Measurements from ENCODE around the gene MRNIP.

DNA sequence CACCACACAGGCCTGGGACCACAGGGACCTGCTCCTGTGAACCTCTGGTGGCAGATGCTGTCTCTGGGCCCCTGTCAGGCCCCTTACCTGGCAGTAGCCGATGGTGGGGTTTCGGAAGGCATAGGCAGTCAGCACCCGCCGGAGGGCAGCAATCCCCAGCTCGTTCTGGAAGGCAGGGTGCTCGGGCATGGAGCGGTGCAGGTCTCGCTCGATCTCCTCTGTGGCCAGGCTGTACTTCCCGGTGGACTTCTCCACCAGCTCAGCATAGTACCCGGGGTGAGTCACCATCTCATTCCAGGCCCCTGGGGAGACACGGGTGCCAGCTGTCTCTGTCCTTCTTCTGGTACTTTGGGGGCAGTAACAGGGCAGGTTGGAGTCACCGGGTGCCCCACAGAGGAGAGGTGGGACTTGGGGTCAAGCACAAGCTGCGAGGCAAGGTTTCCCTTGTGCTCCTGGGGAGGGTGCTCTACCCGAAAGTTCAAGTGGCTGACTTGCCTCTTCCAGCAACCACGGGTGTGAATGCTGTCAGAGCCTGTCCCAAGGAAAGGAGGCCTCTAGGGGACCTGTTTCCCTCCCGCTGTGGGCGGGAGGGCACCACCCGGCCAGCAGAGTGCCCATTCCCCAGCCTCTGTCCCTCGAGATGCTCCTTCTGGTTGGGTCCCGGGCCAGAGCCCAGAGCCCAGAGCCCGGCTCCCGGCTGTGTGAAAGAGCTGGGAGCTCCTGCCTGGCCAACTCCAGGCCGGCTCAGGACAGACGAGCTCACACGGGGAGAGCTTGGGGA lies 19.8 kb upstream of the MRNIP start:
- TF ChIP-seq, protein P1, sequence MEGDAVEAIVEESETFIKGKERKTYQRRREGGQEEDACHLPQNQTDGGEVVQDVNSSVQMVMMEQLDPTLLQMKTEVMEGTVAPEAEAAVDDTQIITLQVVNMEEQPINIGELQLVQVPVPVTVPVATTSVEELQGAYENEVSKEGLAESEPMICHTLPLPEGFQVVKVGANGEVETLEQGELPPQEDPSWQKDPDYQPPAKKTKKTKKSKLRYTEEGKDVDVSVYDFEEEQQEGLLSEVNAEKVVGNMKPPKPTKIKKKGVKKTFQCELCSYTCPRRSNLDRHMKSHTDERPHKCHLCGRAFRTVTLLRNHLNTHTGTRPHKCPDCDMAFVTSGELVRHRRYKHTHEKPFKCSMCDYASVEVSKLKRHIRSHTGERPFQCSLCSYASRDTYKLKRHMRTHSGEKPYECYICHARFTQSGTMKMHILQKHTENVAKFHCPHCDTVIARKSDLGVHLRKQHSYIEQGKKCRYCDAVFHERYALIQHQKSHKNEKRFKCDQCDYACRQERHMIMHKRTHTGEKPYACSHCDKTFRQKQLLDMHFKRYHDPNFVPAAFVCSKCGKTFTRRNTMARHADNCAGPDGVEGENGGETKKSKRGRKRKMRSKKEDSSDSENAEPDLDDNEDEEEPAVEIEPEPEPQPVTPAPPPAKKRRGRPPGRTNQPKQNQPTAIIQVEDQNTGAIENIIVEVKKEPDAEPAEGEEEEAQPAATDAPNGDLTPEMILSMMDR (IDR thresholded peaks at IDR 0.05 in 2 of 3, conservative IDR thresholded peaks at IDR 0.05 in 1 of 3; ENCODE audit: borderline replicate concordance in 1 of 3, insufficient read depth in 1 of 3, low read depth in 2 of 3, low read length in 2 of 3) = no peak
- TF ChIP-seq POLR2A (IDR thresholded peaks at IDR 0.05; ENCODE audit: borderline replicate concordance, extremely low read depth, insufficient read depth, insufficient read length) (no peak), POLR2AphosphoS5 (IDR thresholded peaks at IDR 0.05; ENCODE audit: low read depth, low read length) (no peak), EZH2 (IDR thresholded peaks at IDR 0.05) (no peak), YY1 (IDR thresholded peaks at IDR 0.05; ENCODE audit: extremely low read depth, insufficient replicate concordance, low read depth, low read length) (no peak)
- TF ChIP-seq, protein P2, sequence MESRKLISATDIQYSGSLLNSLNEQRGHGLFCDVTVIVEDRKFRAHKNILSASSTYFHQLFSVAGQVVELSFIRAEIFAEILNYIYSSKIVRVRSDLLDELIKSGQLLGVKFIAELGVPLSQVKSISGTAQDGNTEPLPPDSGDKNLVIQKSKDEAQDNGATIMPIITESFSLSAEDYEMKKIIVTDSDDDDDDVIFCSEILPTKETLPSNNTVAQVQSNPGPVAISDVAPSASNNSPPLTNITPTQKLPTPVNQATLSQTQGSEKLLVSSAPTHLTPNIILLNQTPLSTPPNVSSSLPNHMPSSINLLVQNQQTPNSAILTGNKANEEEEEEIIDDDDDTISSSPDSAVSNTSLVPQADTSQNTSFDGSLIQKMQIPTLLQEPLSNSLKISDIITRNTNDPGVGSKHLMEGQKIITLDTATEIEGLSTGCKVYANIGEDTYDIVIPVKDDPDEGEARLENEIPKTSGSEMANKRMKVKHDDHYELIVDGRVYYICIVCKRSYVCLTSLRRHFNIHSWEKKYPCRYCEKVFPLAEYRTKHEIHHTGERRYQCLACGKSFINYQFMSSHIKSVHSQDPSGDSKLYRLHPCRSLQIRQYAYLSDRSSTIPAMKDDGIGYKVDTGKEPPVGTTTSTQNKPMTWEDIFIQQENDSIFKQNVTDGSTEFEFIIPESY (IDR thresholded peaks at IDR 0.05; ENCODE audit: extremely low read depth, insufficient replicate concordance, low read length) = no peak
